HG02938 (cell line): ENCODE measurements around the gene NKX1-2.
"Not testable (repeated sequence)": the region's sequence is repeated elsewhere in the genome, so short reads cannot be mapped to it uniquely, and the experiment has no call there.

Experiments used
- ATAC-seq: cut with Tn5 transposase; IDR thresholded peaks from one replicate; pipeline ENCODE4 v1.9.1; 2021; ENCODE audit warnings: mild to moderate bottlenecking, moderate library complexity; ENCODE audit not compliant: unreplicated experiment

Gene NKX1-2

GRCh38 chr10:124453960-124454610 is 4.2 kb upstream of the NKX1-2 start:
- no peak for ATAC-seq

- no peak for ATAC-seq
Observed at GRCh38 chr10:124451276-124451675, 1.4 kb upstream of the NKX1-2 start.

- ATAC-seq, result no peak
Observed at GRCh38 chr10:124450783-124451057, 885 bp upstream of the NKX1-2 start.

GRCh38 chr10:124449170-124450011 is 444 bp downstream of the NKX1-2 start:
- no peak for ATAC-seq

GRCh38 chr10:124448696-124449169 is 1.1 kb downstream of the NKX1-2 start:
- no peak for ATAC-seq

GRCh38 chr10:124447751-124448466 is 1.9 kb downstream of the NKX1-2 start:
- no peak for ATAC-seq

GRCh38 chr10:124446830-124447750 is 2.7 kb downstream of the NKX1-2 start:
- no peak for ATAC-seq

- not testable (repeated sequence) for ATAC-seq
Observed at GRCh38 chr10:124441694-124442093, 8.1 kb downstream of the NKX1-2 start.

- ATAC-seq, result peak; percentile 74
Observed at GRCh38 chr10:124436191-124436638, 13.6 kb downstream of the NKX1-2 start.

- not testable (repeated sequence) for ATAC-seq
Observed at GRCh38 chr10:124435683-124436082, 14.2 kb downstream of the NKX1-2 start.

GRCh38 chr10:124433461-124433860 is 16.4 kb downstream of the NKX1-2 start:
- no peak for ATAC-seq

GRCh38 chr10:124430077-124430476 is 19.8 kb downstream of the NKX1-2 start:
- no peak for ATAC-seq

- no peak for ATAC-seq
Observed at GRCh38 chr10:124429576-124429975, 20.3 kb downstream of the NKX1-2 start.

GRCh38 chr10:124428207-124428777 is 21.5 kb downstream of the NKX1-2 start:
- no peak for ATAC-seq

- ATAC-seq, result no peak
Observed at GRCh38 chr10:124425227-124425962, 24.4 kb downstream of the NKX1-2 start.

GRCh38 chr10:124423813-124424212 is 26.0 kb downstream of the NKX1-2 start:
- ATAC-seq, result no peak

GRCh38 chr10:124422742-124423141 is 27.1 kb downstream of the NKX1-2 start:
- ATAC-seq, result no peak

- ATAC-seq, result no peak
Observed at GRCh38 chr10:124420254-124420653, 29.6 kb downstream of the NKX1-2 start.

- ATAC-seq, result no peak
Observed at GRCh38 chr10:124419635-124420034, 30.2 kb downstream of the NKX1-2 start.
